GM12864 (cell line): Measurements from ENCODE around the gene TAB2.

ENCODE experiments used
- DNase-seq: peaks from one replicate; pipeline ENCODE4 v3.0.0-alpha.2; 2011; ENCODE audit warnings: low read depth
- H3K4me3 ChIP-seq: 2 replicates; pipeline ENCODE4 v1.5.1; 2011; ENCODE audit warnings: mild to moderate bottlenecking, low read depth, low read length, control low read depth
- TF ChIP-seq, protein P1 (sequence below): IDR thresholded peaks from 2 replicates; pipeline ENCODE4 v1.5.1; 2011; ENCODE audit warnings: low read depth, mild to moderate bottlenecking, moderate library complexity, low read length, control low read depth, inconsistent platforms; ENCODE audit errors: missing control alignments

TAB2 gene

GRCh38 chr6:149449831-149450678 lies 132.5 kb downstream of the TAB2 start:
- DNase-seq = no peak
- TF ChIP-seq, protein P1, sequence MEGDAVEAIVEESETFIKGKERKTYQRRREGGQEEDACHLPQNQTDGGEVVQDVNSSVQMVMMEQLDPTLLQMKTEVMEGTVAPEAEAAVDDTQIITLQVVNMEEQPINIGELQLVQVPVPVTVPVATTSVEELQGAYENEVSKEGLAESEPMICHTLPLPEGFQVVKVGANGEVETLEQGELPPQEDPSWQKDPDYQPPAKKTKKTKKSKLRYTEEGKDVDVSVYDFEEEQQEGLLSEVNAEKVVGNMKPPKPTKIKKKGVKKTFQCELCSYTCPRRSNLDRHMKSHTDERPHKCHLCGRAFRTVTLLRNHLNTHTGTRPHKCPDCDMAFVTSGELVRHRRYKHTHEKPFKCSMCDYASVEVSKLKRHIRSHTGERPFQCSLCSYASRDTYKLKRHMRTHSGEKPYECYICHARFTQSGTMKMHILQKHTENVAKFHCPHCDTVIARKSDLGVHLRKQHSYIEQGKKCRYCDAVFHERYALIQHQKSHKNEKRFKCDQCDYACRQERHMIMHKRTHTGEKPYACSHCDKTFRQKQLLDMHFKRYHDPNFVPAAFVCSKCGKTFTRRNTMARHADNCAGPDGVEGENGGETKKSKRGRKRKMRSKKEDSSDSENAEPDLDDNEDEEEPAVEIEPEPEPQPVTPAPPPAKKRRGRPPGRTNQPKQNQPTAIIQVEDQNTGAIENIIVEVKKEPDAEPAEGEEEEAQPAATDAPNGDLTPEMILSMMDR = no peak
- H3K4me3 ChIP-seq = no peak overlapping the region

DNA sequence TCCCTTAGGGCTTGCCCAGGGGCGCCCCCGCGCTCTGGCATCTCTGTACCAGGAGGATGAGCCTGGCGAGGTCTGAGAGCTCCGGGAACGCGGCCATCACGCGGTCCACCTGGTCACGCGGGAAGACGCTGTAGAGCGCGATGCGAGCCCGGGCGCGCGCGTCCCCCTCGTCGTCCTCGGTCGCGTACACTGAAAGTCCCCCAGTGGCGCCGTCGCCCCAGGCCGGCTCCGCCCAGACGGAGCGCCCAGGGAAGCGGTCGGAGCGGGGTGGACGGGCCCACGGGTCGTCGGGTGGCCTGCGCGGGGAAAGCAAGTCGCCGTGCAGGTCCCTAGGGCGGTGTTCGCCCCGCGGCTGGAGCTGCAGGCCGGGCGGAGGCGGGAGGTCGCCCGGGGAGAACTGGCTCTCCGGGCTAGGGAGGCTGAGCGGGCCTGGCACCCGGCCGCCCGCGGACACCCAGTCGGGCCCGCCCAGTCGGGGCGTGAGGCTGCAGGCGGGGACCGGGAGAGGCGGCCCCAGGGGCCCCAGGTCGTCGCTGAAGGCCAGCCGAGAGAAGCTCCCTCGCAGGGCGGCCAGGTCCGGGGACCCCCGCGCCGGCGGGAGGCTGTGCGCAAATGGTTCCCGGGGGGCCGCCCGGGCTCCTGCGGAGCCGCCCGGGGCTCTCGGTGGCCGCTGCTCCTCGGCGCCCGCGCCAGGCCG lies 133.3 kb downstream of the TAB2 start:
- DNase-seq = no peak
- no peak overlapping the region for H3K4me3 ChIP-seq
- TF ChIP-seq, protein P1 = no peak

- no peak for DNase-seq
- TF ChIP-seq, protein P1 = no peak
- no peak overlapping the region for H3K4me3 ChIP-seq
These were observed 134.0 kb downstream of the TAB2 start for GRCh38 chr6:149451376-149452036.

GRCh38 chr6:149452037-149452939 lies 134.8 kb downstream of the TAB2 start:
- TF ChIP-seq, protein P1 = no peak
- no peak for DNase-seq
- no peak overlapping the region for H3K4me3 ChIP-seq

DNA sequence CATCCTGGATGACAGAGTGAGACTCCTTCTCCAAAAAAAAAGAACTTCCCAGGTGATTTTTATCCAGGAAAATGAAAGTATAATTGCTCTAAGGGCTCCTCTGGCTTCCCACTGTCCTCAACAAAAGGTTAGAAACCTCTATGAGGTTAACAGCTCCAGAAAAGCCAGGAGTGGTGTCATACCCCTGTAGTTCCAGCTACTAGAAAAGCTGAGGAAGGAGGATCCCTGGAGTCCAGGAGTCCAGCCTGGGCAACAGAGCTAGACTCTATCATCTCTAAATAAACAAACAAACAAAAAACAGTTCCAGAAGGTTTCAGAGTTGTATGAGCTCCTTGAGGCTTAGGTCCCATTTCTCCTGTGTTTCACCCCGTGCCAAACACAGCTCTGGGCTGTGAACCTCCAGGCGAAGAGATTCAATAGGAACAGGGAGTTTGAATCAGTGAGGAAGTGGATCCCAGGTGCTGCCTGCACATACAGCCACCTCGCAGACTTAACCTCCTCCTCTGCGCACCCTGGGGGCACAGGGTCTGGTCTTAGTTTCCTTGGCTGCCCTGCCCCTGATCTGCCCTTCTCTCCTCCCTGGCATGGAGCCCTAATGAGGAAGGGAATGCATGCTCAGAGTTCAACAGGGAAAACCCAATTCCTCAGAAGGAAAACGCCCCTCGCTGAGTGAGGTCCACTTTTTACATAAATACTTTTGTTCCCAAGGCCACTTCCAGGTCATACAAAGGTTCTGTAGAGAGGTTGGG lies 136.3 kb downstream of the TAB2 start:
- H3K4me3 ChIP-seq = no peak overlapping the region
- DNase-seq = no peak
- TF ChIP-seq, protein P1 = no peak
